NOMO-1 treated with dmso at 0.1 percent for 144 hours (cell line): ENCODE results near the gene EDN1.

Experiments
- DNase-seq: peaks from one replicate; lab custom pipeline; 2025; ENCODE audit not compliant: unreplicated experiment; lab: John Stamatoyannopoulos, UW

EDN1 gene

DNA sequence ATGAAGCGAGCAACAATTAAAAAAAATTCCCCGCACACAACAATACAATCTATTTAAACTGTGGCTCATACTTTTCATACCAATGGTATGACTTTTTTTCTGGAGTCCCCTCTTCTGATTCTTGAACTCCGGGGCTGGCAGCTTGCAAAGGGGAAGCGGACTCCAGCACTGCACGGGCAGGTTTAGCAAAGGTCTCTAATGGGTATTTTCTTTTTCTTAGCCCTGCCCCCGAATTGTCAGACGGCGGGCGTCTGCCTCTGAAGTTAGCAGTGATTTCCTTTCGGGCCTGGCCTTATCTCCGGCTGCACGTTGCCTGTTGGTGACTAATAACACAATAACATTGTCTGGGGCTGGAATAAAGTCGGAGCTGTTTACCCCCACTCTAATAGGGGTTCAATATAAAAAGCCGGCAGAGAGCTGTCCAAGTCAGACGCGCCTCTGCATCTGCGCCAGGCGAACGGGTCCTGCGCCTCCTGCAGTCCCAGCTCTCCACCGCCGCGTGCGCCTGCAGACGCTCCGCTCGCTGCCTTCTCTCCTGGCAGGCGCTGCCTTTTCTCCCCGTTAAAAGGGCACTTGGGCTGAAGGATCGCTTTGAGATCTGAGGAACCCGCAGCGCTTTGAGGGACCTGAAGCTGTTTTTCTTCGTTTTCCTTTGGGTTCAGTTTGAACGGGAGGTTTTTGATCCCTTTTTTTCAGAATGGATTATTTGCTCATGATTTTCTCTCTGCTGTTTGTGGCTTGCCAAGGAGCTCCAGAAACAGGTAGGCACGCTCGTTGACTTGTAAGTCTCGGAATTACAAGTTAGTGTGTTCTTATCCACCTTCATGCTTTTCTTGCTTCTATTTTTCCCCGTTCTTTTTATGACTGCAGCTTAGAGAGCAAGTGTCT lies at the start of gene EDN1:
TSS of gene EDN1 (plus strand) at position 429 of the 888 bp plus-strand sequence. CDS start at position 698, 269 bp downstream.
- peak; percentile 59 for DNase-seq

DNA sequence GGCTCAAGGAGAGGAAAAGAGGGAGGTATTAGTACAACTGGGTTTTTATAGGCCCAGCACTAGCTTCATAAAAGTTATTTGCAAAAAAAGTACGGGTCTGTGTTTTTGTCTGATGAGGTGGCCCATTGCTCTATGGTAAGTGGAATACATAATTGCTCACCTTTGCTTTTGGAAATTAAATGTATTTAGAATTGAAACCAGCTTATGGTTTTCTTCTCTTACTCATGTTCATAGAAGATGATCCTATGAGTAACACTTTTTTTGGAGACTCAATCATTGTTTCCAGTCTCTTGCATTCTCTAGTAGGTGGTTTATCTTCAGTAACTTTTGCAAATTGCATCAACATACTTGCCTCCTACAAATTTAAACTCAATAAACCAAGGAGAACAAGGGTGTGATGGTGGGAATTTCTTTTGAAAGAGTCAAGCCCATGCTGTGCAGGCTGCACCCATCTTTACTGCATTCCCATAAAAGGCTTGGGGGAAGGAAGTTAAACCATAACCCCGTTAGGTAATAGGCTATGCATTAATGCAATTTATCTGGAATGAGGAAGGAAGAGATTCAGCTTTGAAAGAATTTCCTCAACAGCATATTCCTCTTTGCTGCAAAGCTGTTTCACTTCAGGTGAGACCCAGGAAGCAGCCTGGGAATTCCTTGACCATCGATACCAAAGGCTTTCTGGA lies 48.5 kb upstream of the EDN1 start:
- DNase-seq = no peak

DNA sequence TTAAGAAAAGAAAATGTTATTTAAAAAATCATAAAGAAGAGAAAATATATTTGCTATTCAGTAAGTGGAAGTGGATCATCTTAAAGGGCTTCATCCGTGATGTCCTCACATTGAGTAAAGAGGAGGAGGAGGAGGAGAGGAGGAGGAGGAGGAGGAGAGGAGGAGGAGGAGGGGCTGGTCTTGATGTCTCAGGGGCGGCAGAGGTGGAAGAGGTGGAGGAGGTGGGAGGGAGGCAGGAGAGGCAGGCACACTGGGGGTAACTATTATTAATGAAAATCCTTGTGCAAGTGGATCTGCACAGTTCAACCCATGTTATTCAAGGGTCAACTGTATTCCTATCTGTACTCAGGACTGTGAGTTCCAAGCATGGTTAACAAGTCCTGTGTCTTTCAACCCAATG lies 47.0 kb upstream of the EDN1 start:
- DNase-seq = no peak

DNA sequence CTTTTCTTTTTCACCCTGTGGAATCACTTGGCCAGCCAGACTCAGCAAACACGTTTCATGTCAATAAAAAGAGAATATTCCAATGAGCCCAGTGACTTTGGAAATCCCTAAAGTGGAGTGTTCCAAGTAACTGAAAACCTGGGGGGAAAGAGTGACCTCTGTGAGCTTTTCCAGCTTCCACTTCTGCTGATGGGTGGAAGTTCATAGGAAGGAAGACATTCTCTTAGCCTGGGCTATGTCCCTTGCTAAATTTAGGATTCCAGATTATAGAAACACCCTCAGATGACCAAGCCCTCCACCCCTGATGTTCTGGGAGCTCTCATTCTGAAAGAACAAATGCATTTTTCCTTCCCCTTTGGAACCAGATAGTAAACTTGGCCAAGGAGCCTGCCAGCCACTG lies 44.8 kb upstream of the EDN1 start:
- no peak for DNase-seq

DNA sequence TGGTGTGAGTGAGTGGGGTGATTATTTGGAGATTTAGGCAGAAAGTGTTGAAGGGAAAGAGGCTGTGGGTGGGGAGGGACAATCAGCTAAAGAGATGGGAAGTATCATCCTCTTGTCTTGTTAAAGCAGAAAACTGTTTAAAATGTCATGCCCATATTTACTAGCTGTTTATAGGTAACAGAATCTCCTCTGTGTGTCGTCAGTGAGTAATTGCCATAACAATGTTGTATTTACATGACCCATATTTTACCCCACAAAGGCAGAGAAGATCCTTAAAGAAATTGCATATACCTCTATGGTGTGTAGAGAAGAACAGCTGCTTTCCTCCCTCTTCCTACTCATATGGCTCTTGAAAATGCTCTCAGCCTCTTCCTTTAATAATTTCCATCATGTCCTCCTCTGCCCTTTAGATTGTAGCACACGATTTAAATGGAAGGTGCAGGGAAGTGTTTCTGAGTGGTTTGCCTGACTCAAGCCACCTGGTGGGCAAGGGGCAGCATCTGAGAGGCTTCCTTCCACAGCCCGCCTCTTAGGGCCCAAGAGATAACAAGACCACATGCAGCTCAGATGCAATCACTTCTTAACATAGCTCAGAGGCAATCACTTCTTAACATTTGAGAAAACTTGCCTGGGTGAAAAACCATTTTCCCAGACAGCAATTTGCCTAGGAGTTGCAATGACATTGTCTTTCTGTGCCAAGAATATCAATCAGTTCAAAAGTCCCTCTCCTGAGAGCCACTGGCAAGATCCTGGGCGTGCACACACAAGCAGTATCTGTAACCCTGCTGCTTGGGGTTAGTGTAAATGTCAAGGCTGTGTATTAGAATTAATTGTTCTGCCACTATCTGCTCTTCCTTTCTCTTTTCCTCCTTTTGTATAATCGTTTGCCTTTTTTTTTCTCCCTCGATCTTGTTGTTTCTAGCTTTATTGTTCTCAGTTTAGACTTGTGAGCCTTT lies 44.1 kb upstream of the EDN1 start:
- DNase-seq = no peak

DNA sequence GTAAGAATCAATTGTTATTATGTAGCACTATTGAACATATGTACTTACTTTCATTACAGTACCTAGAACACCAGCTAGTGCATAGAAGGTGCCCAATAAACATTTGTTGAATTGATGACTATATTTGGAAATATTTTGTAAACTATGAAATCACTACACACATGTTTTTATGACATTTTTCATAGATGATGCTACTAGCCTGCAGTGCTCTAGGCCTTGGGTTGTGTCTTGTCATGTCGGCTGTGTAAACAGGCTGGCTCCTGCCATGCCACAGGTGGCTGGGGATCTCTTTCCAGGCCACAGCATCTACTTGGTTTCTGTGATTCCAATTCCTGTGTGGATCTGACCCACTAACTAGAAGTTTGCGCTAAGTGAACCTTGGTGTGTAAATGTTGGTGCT lies 43.3 kb upstream of the EDN1 start:
- DNase-seq = no peak

DNA sequence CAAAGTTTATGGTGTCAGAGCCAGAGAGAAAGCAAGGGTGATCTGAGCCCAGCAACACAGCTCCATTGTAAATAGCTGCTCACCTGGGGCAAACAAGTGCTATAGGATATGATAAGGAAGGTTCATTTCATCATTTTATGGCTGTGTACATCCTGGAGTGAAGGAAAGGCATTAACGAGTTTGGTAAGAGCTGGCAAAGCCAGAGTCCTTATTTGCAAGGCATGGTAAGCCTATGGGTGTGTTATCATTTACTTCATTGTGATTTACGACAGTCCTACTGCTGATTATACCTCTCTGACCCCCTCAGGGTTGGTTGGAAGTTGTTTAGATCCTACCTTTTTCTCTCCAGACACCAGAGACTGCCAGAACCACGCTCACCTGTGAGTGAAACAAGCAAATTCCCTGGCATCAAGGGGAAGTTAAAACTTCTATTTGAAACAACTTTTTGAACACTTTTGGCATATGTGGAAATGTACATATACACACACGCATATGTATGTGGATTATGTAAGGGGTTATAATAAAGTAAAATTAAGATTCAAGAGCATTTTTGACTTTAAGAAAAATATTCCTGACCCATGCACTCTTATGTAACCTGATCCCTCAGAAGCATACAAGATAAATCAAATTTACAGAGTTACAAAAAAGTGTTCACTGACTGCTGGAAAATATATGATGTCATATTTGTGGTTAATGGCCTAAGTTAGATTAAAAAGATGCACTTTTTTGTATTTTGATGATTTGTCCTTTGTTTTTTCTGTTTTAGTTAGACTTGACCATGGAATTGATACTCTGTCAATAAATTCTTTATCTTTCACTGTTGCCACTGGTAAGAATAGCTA lies 40.4 kb upstream of the EDN1 start:
- no peak for DNase-seq

DNA sequence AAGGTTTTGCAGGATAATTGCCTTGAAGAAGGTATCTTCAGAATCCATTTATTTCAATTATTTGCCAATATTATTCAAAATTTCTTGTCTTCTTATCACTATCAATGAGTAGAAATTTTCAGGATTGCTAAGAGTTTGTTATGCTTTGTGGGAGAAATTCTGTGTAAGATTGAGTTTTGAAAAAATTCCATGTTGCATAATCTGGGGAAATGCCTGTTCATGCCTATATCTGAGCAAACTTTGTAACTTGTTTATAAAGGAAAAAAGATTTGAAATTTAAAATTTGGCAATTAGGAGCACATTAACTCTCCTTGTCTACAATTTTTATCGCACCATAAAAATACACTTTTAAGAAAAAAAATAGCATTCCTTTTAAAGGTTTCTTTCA lies 39.8 kb upstream of the EDN1 start:
- DNase-seq = no peak

DNA sequence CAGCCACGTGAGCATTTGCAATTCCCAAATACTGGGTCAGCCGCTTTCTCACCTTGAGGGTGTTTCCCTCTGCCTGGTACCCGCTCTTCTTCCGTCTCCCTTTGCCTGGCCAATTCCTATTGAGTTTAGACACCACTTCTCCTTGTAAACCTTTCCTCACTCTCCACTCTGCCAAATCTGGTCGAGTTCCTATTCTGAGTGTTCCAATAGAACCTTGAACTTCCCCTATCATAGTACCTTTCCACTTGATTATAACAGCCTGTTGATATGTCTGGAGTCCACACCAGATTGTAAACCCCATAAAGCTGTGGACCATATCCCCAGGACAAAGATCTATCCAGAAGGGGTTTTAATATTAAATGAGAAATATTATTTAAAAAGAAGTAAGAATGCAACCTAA lies 36.0 kb upstream of the EDN1 start:
- no peak for DNase-seq

DNA sequence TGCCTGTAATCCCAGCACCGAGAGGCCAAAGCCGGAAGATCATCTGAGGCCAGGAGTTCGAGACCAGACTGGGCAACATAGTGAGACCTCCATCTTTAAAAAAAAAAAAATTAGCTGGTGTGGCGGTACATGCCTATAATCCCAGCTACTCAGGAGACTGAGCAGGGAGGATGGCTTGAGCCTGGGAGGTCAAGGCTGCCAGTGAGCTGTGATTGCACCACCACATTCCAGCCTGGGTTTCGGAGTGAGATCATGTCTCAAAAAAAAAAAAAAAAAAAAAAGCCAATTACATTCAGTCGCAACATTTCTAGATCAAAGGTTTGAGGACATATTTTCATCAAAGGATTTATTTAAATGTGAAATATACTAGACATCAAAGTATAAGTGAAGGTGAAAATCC lies 32.0 kb upstream of the EDN1 start:
- DNase-seq = no peak

DNA sequence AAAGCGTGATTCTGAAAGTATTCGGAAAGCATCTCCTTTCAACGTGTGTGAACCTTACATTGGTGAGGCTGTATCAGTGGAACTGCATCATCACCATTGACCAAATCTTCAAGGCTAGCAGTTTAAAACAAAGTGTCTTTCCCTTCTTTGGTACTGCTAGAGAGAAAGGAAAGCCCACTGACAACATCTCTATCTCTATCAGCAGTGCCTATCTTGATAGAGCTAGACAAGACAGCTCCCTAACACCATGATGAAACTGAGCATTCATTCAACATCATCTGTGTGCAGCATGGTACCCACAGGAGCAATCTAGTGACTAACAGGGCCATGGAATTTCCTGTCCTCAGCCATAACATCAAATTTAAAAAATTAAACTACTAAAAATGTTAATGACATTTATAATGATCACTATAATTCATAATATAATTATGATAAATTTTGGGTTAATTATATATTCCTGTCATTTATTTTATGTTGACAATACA lies 31.5 kb upstream of the EDN1 start:
- DNase-seq = no peak

DNA sequence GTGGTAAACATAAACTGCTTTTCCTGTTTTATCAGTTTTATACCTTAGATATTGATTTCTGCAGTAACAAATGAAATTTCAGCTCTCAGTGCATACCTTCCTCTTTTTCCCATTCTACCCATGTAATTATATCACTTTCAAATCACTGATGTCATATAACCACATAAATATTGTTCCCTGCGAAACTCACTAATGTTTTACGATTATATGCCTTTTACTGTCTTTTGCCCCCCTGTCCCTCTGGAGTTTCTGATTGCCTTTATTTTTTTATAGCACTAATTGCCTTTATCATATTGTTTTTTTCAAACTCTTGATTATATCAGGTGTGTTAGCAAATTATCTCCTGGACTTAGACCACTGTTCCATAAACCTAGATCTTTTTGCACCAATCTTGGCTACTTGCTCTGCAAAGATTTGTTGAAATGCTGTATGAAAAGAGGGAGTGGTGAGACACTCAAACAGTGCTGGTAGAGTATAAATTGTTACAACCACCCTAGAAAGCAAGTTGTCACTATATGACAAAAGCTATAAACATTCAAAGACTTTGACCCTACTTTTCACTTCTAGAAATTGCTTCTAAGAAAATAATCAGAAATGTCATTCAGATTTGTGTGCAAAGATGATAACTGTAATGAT lies 29.6 kb upstream of the EDN1 start:
- no peak for DNase-seq

DNA sequence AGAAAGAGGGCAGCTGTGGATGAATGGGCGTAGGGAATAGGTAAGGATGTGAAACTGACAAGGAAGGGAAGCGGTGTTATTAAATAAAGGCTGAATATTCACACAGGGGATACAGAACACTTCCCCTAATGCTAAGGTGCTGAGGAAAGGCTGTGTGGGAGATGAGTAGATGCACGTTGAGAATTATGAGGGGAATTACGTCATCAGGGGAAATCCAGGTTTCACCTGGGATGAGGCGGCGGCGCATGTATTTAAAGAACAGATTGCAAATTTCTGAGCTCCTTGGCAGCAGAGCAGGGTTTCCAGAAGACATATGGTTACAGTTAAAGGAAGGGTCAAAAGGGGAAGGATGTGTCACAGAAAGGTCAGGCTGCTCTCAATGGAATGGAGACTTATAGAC lies 28.7 kb upstream of the EDN1 start:
- no peak for DNase-seq

DNA sequence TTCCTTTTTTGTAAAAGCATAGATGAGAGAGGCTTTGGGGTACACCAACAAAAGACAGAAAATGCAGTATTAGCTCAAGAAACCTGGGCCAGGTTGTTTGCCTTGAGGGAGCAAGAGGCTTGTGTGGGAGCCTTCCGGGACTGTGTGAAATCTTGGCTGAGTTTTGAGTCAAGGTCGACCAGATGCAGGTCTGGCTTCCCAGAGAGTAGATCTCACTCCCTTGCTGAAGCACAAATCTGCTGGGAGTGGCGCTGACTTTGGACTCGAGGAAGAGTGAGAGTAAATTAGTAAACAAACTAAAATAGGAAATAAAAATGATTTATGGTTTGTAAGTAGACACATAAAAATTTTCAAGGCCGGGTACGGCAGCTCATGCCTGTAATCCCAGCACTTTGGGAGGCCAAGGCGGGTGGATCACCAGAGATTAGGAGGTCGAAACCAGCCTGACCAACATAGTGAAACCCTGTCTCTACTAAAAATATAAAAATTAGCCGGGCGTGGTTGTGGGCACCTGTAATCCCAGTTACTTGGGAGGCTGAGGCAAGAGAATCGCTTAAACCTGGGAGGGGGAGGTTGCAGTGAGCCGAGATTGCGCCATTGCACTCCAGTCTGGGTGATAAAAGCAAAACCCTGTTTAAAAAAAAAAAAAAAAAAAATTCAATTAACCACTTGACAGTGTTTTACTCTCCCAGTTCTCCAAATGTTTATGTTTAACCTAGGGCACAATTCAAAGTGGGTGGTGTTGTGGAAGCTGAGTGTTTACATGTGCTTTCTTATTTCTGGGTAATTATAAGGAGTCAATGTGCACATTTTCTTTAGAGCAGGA lies 27.7 kb upstream of the EDN1 start:
- no peak for DNase-seq

DNA sequence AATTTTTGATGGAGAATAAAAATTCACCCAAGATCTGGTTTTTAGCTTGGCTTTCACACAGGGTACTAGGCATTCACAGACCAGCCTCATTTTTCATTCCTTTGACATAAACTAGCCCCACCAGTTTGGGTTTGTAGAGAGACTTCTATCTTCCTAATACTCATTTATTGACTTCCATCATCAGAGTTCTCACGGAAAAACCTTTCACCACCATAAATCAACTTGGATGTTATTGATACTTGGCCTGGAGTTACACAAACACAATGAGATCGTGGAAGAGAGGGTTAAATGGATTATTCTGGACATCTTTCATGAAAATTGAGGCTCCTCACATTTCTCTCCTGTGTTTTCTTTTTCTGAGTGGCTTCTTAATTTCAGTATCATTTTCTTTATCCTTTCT lies 26.8 kb upstream of the EDN1 start:
- no peak for DNase-seq

DNA sequence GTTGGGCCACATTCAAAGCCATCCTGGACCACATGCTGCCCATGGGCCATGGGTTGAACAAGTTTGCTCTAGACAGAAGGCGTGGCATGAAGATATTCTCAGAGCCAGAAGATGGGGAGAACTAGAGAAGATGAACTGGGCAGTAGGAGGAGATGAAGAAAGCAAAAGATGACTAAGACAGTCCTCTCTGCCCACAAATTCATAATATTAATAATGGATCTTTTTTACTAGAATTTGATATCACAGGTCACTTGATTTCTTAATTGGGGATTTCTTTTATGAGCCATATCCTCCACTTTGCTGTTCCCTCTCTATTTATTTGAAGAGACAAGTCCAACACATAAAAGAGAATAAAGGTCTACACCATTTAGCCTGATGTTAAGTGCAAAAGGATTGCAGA lies 25.5 kb upstream of the EDN1 start:
- DNase-seq = no peak

DNA sequence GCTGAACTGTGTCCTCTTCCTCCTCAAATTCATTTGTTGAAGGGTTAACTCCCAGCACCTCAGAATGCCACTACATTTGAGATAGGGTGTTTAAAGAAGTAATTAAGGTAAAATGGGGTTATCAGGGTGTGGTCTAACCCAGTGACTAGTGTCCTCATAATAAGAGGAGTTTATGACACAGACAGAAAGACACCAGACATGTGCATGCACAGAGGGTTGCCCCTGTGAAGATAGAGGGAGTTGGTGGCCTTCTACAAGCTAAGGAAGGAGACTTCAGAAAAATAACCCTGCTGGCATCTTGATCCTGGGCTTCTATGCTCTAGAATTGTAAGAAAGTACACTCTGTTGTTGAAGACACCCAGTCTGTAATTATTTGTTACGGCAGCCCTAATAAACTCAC lies 24.9 kb upstream of the EDN1 start:
- no peak for DNase-seq

DNA sequence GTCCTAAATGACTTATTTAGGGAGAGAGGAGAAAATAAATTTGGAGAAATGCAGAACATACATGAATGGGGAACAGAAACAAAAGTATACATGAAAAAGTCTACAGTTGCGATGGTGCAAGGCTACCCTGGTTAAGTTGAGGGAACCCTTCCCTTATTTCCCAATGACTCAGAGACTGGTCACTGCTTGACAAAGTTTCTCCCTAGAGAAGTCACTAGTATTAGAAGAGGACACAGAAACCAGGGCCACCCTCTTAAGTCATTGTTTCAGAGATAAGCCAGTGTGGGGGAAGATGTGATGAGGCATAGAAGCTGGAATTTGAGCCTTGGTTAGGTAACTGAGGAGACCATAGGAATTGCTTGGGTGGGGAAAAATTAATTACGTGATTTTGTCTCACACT lies 24.4 kb upstream of the EDN1 start:
- peak; percentile 77 for DNase-seq

DNA sequence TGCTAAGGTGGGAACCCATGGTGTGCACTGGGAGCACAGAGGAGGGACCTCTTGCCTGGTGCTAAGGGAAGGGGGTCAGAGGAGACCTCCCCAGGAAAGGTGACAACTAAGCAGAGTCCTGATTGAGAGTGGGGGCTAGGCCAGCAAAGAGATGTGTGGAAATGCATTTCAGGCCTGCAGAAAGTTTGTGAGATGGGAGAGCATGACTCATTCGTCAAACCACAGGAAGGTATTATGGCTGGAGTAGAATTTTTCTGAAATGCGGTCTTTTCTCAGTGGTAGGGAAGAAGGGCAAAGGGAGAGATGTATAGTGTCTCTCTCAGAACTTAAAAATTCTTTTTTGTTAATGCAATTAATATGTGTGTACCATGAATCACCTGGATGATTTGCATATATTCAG lies 23.6 kb upstream of the EDN1 start:
- peak; percentile 74 for DNase-seq
